ENCODE data around the gene SLC12A7. TPM values are rescaled to one million over a fixed set of nuclear protein-coding genes. Genes with fewer than 3 reads are reported as not detected.
A peak's percentile ranks its signal among the peaks of the same experiment; 100 is the strongest.

The SLC12A7 gene
- total RNA-seq (100 to 1,000 TPM in 2 of 7 donors, 10 to 100 TPM in 5; 40.4 to 120 (median 78.6) TPM), polyA plus RNA-seq (10 to 100 TPM in 2 of 3 donors, 1 to 10 TPM in 1; 8.6 to 27.0 (median 15.4) TPM)
- long read RNA-seq, donor 1 = 0 reads
- long read RNA-seq, donor 2, full-length matches to known transcripts = 4 of 12 reads
- long read RNA-seq, donor 2, partial matches to known transcripts = 8 of 12 reads
- long read RNA-seq, donor 2, other reads (novel, unspliced or antisense) = 0 of 12 reads

GRCh38 chr5:1111727-1112289 lies at the start of gene SLC12A7:
SLC12A7 (minus strand) TSS chr5:1112063; CDS start chr5:1111991, 72 bp downstream.
- no peaks in the 10 kb centered on the region for H3K36me3 ChIP-seq
- H3K4me3 ChIP-seq = peak within 1 kb of the TSS; percentile 67 to 93 (median 82)
- 1 to 6% (median 2%) methylated on average over 19 to 79 of the region's 79 CpGs for WGBS, 5 donors
- peak; percentile 91 for DNase-seq
- TF ChIP-seq CTCF (IDR thresholded peaks at IDR 0.05 in 8 of 11, conservative IDR thresholded peaks at IDR 0.05 in 3 of 11) = no peak
- peak; percentile 70 to 88 (median 81) for TF ChIP-seq POLR2AphosphoS5 (IDR thresholded peaks at IDR 0.05)
- TF ChIP-seq POLR2A (IDR thresholded peaks at IDR 0.05) = peak in 1 of 3 donors; percentile 62
- peak within 1 kb of the TSS; percentile 87 to 94 (median 92) for H3K27ac ChIP-seq
- intact Hi-C loops (cut with DNase I; ENCODE audit: low total_unique reads) = no loop called here
- H3K27me3 ChIP-seq (replicated peaks in 1 of 7) = peaks cover 0 to 59% (median 0%) of the 10 kb centered on the region in 7 donors
- peaks cover 19 to 53% (median 45%) of the 10 kb centered on the region in 6 donors for H3K4me1 ChIP-seq
- H3K9me3 ChIP-seq = no peaks in the 10 kb centered on the region

GRCh38 chr5:1161108-1161832 lies 49.4 kb upstream of the SLC12A7 start:
- Histone ChIP-seq H3K4me3 (no peak overlapping the region), H3K36me3 (no peaks in the 10 kb centered on the region), H3K27ac (peak overlapping the region in 2 of 8 donors; percentile 22 to 48), H3K9me3 (peaks cover 0 to 7% (median 0%) of the 10 kb centered on the region in 8 donors), H3K27me3 (replicated peaks in 1 of 7) (peaks cover 0 to 47% (median 9%) of the 10 kb centered on the region in 7 donors), H3K4me1 (peaks cover 0 to 23% (median 11%) of the 10 kb centered on the region in 6 donors)
- DNase-seq = no peak
- intact Hi-C loops (cut with DNase I; ENCODE audit: low total_unique reads) = no loop called here
- TF ChIP-seq POLR2AphosphoS5 (IDR thresholded peaks at IDR 0.05) = peak in 1 of 3 donors; percentile 17
- no peak for TF ChIP-seq POLR2A (IDR thresholded peaks at IDR 0.05)
- WGBS, 5 donors = 75 to 84% (median 76%) methylated on average over 14 to 23 of the region's 23 CpGs

- 65 to 81% (median 80%) methylated on average over 4 of the region's 4 CpGs for WGBS, 5 donors
- DNase-seq = no peak
- H3K27ac ChIP-seq = no peak overlapping the region
- no peak for TF ChIP-seq POLR2AphosphoS5 (IDR thresholded peaks at IDR 0.05)
- TF ChIP-seq POLR2A (IDR thresholded peaks at IDR 0.05) = no peak
- intact Hi-C loops (cut with DNase I; ENCODE audit: low total_unique reads) = no loop called here
- H3K27me3 ChIP-seq (replicated peaks in 1 of 7) = peaks cover 0 to 61% (median 22%) of the 10 kb centered on the region in 7 donors
- H3K4me3 ChIP-seq = no peak overlapping the region
- H3K36me3 ChIP-seq = no peaks in the 10 kb centered on the region
- H3K4me1 ChIP-seq = peaks cover 0 to 36% (median 22%) of the 10 kb centered on the region in 6 donors
- peaks cover 0 to 7% (median 0%) of the 10 kb centered on the region in 8 donors for H3K9me3 ChIP-seq
Observed at GRCh38 chr5:1159774-1160406, 48.0 kb upstream of the SLC12A7 start.

- no peak for DNase-seq
- Histone ChIP-seq H3K4me3 (no peak overlapping the region), H3K27ac (no peak overlapping the region), H3K27me3 (replicated peaks in 1 of 7) (peaks cover 0 to 66% (median 28%) of the 10 kb centered on the region in 7 donors), H3K9me3 (peaks cover 0 to 7% (median 0%) of the 10 kb centered on the region in 8 donors), H3K36me3 (no peaks in the 10 kb centered on the region), H3K4me1 (peaks cover 0 to 41% (median 25%) of the 10 kb centered on the region in 6 donors)
- TF ChIP-seq POLR2A (IDR thresholded peaks at IDR 0.05) (no peak), POLR2AphosphoS5 (IDR thresholded peaks at IDR 0.05) (no peak), CTCF (IDR thresholded peaks at IDR 0.05 in 8 of 11, conservative IDR thresholded peaks at IDR 0.05 in 3 of 11) (no peak)
- WGBS, 5 donors = 84 to 93% (median 87%) methylated on average over 11 of the region's 11 CpGs
- intact Hi-C loops (cut with DNase I; ENCODE audit: low total_unique reads) = no loop called here
Observed at GRCh38 chr5:1159341-1159675, 47.4 kb upstream of the SLC12A7 start.

All from spleen (tissue), 13 donors.